ENCODE measurements around the gene S100A5. TPM values are rescaled to one million over a fixed set of nuclear protein-coding genes. Genes with fewer than 3 reads are reported as not detected.
A peak's percentile ranks its signal among the peaks of the same experiment; 100 is the strongest.

Gene S100A5
- total and polyA plus RNA-seq, 9 of the 15 experiments (the other 6 are each of a cell fraction or from before 2014, with no cell fraction given) = 0.56 to 1.4 (median 0.64) TPM; not detected in 5

- Histone ChIP-seq H3K4me3 (no peak overlapping the region), H3K27me3 (ENCODE audit: control insufficient read depth in 2 of 2, insufficient read depth in 2 of 2, low read length in 2 of 2) (no peaks in the 10 kb centered on the region), H3K9me1 (ENCODE audit: control insufficient read depth, insufficient read depth, low read length) (peaks cover 3% of the 10 kb centered on the region), H3K27ac (ENCODE audit: extremely low read depth, low read depth, low read length) (no peak overlapping the region), H2AFZ (ENCODE audit: low read depth, low read length) (peak overlapping the region; percentile 22; the same call in 1 of the 2 replicates), H3K9ac (ENCODE audit: insufficient read depth in 1 of 2, low read depth in 2 of 2, low read length in 2 of 2) (peak overlapping the region in 1 of 2 experiments; percentile 41; a peak in 1 of 4 replicates), H3K9me3 (replicated peaks; ENCODE audit: control insufficient read depth, insufficient read depth, low read depth, low read length) (no peaks in the 10 kb centered on the region), H3K36me3 (ENCODE audit: control insufficient read depth, insufficient read depth, low read length) (no peaks in the 10 kb centered on the region), H4K20me1 (replicated peaks; ENCODE audit: control insufficient read depth, insufficient read depth, low read length) (no peaks in the 10 kb centered on the region), H3K4me2 (ENCODE audit: insufficient read depth, low read length) (no peak overlapping the region; the same call in 1 of the 2 replicates), H3K4me1 (replicated peaks in 1 of 2; ENCODE audit: control insufficient read depth in 2 of 2, insufficient read depth in 2 of 2, low read length in 2 of 2) (peaks cover 23 to 24% of the 10 kb centered on the region in 2 experiments), H3K79me2 (ENCODE audit: control insufficient read depth, insufficient read depth, low read length) (no peaks in the 10 kb centered on the region)
- ATAC-seq = no peak
- 24% methylated on average over 7 of the region's 7 CpGs for WGBS (ENCODE audit: insufficient coverage, low coverage, missing lambda C conversion rate)
- in situ Hi-C loops (cut with MboI) = no loop called here
- ChIA-PET CTCF (ENCODE audit: low intra/inter-chr PET ratio) (interaction anchor here (0.5 to 0.8 kb wide), 3 partner anchors 12 to 39 kb away, joined by 3 read pairs; no protein-coding TSS in a partner anchor), POLR2A (interaction anchor here (1.0 kb wide), 3 partner anchors 32 to 55 kb away, joined by 3 to 4 read pairs (median 3); partner anchors contain the start of gene S100A13)
- no peak for FAIRE-seq
- DNase-seq (ENCODE audit: extremely low read depth in 1 of 4, low spot score in 3 of 4) = no peak
- intact Hi-C loops (cut with micrococcal nuclease) = no loop called here
- TF ChIP-seq NR2C1 (IDR thresholded peaks at IDR 0.05) = no peak
- TF ChIP-seq NR2C1 (tag; IDR thresholded peaks at IDR 0.05) = no peak
- TF ChIP-seq EP400 (IDR thresholded peaks at IDR 0.05) = no peak
- no peak for TF ChIP-seq TAF9B (IDR thresholded peaks at IDR 0.05; ENCODE audit: partially characterized antibody)
- TF ChIP-seq MCM2 (IDR thresholded peaks at IDR 0.05; ENCODE audit: low read depth) = no peak
- no peak for TF ChIP-seq PML (IDR thresholded peaks at IDR 0.05; ENCODE audit: low read length)
- TF ChIP-seq MED1 (CRISPR knock-in tag; IDR thresholded peaks at IDR 0.05; ENCODE audit: borderline replicate concordance) = no peak
- TF ChIP-seq RBM14 (IDR thresholded peaks at IDR 0.05; ENCODE audit: borderline replicate concordance, insufficient read depth, low read depth, low read length) = no peak
- no peak for TF ChIP-seq SOX6 (IDR thresholded peaks at IDR 0.05)
- no peak for TF ChIP-seq SMC3 (conservative IDR thresholded peaks at IDR 0.05; ENCODE audit: insufficient read depth, low read depth, low read length)
- TF ChIP-seq DIDO1 (tag; IDR thresholded peaks at IDR 0.05; ENCODE audit: low read depth) = no peak
- no peak for TF ChIP-seq HSF4 (CRISPR knock-in tag; IDR thresholded peaks at IDR 0.05; ENCODE audit: borderline replicate concordance)
- TF ChIP-seq ZFX (CRISPR knock-in tag; IDR thresholded peaks at IDR 0.05) = no peak
- TF ChIP-seq, protein P1, sequence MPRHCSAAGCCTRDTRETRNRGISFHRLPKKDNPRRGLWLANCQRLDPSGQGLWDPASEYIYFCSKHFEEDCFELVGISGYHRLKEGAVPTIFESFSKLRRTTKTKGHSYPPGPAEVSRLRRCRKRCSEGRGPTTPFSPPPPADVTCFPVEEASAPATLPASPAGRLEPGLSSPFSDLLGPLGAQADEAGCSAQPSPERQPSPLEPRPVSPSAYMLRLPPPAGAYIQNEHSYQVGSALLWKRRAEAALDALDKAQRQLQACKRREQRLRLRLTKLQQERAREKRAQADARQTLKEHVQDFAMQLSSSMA (CRISPR knock-in tag; IDR thresholded peaks at IDR 0.05) = no peak
- TF ChIP-seq ZNF197 (CRISPR knock-in tag; IDR thresholded peaks at IDR 0.05; ENCODE audit: low read depth) = no peak
- no peak for TF ChIP-seq ZNF77 (CRISPR knock-in tag; IDR thresholded peaks at IDR 0.05)
- TF ChIP-seq, protein P2, sequence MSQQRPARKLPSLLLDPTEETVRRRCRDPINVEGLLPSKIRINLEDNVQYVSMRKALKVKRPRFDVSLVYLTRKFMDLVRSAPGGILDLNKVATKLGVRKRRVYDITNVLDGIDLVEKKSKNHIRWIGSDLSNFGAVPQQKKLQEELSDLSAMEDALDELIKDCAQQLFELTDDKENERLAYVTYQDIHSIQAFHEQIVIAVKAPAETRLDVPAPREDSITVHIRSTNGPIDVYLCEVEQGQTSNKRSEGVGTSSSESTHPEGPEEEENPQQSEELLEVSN (IDR thresholded peaks at IDR 0.05; ENCODE audit: borderline replicate concordance in 1 of 2, extremely low read depth in 1 of 2, insufficient read depth in 1 of 2, insufficient read length in 1 of 2, low read depth in 1 of 2, low read length in 1 of 2, poor library complexity in 1 of 2, severe bottlenecking in 1 of 2) = no peak
- no peak for TF ChIP-seq AFF1 (IDR thresholded peaks at IDR 0.05; ENCODE audit: low read depth in 1 of 2, partially characterized antibody in 2 of 2)
- no TSS peak for BruUV-seq (replicated peaks)
These were observed 31.0 kb upstream of the S100A5 start for GRCh38 chr1:153571706-153572105.

All from K562 (cell line).